Measurements from ENCODE around the gene TLR7. TPM values are rescaled to one million over a fixed set of nuclear protein-coding genes. Genes with fewer than 3 reads are reported as not detected.

Gene TLR7
- total and polyA plus RNA-seq, 8 donors: 0.05 to 5.1 (median 0.17) TPM

GRCh38 chrX:12892716-12893115, 25.8 kb downstream of the TLR7 start:
- intact Hi-C loops (cut with DNase I): no loop called here
- WGBS, 2 donors: 73 to 74% methylated on average over 2 of the region's 2 CpGs

GRCh38 chrX:12894074-12895030, 27.5 kb downstream of the TLR7 start:
- Histone ChIP-seq H3K9me3 (no peaks in the 10 kb centered on the region), H3K27me3 (peaks cover 0 to 5% (median 0%) of the 10 kb centered on the region in 4 donors), H3K27ac (no peak overlapping the region), H3K4me3 (no peak overlapping the region), H3K36me3 (no peaks in the 10 kb centered on the region), H3K4me1 (no peaks in the 10 kb centered on the region)
- intact Hi-C loops (cut with DNase I): no loop called here
- FAIRE-seq (no peak), ATAC-seq (peak in 3 of 4 donors; percentile 44 to 70 (median 50)), DNase-seq (peak in 2 of 6 donors; percentile 14 to 59)
- WGBS, 2 donors: 41 to 50% methylated on average over 12 of the region's 12 CpGs
- peak; percentile 25 to 45 (median 42) for TF ChIP-seq CTCF (IDR thresholded peaks at IDR 0.05)

More at GRCh38 chrX:12892716-12893115, 25.8 kb downstream of the TLR7 start:
- Histone ChIP-seq H3K36me3 (no peaks in the 10 kb centered on the region), H3K4me1 (no peaks in the 10 kb centered on the region), H3K4me3 (no peak overlapping the region), H3K27ac (no peak overlapping the region), H3K27me3 (peaks cover 0 to 5% (median 0%) of the 10 kb centered on the region in 4 donors), H3K9me3 (no peaks in the 10 kb centered on the region)
- ATAC-seq (no peak), FAIRE-seq (no peak), DNase-seq (no peak)
- TF ChIP-seq CTCF (IDR thresholded peaks at IDR 0.05): no peak

- peak; percentile 26 for FAIRE-seq
- intact Hi-C loops (cut with DNase I): no loop called here
- DNase-seq: no peak
Measured at GRCh38 chrX:12895866-12896265, 29.0 kb downstream of the TLR7 start.

GRCh38 chrX:12896935-12897334, 30.1 kb downstream of the TLR7 start:
- TF ChIP-seq CTCF (IDR thresholded peaks at IDR 0.05): no peak
- H3K4me1 ChIP-seq: no peaks in the 10 kb centered on the region
- H3K9me3 ChIP-seq: no peaks in the 10 kb centered on the region
- 77 to 87% methylated on average over 4 of the region's 4 CpGs for WGBS, 2 donors
- no peak overlapping the region for H3K4me3 ChIP-seq
- FAIRE-seq (no peak), ATAC-seq (no peak), DNase-seq (no peak)
- H3K27ac ChIP-seq: no peak overlapping the region
- peaks cover 0 to 8% (median 0%) of the 10 kb centered on the region in 4 donors for H3K27me3 ChIP-seq
- H3K36me3 ChIP-seq: no peaks in the 10 kb centered on the region
- intact Hi-C loops (cut with DNase I): no loop called here

More at GRCh38 chrX:12895866-12896265, 29.0 kb downstream of the TLR7 start:
- no peak for TF ChIP-seq CTCF (IDR thresholded peaks at IDR 0.05)
- 50 to 55% methylated on average over 2 of the region's 2 CpGs for WGBS, 2 donors
- H3K27ac ChIP-seq: no peak overlapping the region
- no peaks in the 10 kb centered on the region for H3K4me1 ChIP-seq
- H3K27me3 ChIP-seq: peaks cover 0 to 5% (median 0%) of the 10 kb centered on the region in 4 donors
- no peak for ATAC-seq
- no peaks in the 10 kb centered on the region for H3K36me3 ChIP-seq
- H3K4me3 ChIP-seq: no peak overlapping the region
- no peaks in the 10 kb centered on the region for H3K9me3 ChIP-seq

- 79 to 81% methylated on average over 5 of the region's 5 CpGs for WGBS, 2 donors
- FAIRE-seq: no peak
- Histone ChIP-seq H3K27me3 (peaks cover 0 to 9% (median 0%) of the 10 kb centered on the region in 4 donors), H3K27ac (no peak overlapping the region), H3K36me3 (no peaks in the 10 kb centered on the region), H3K4me3 (no peak overlapping the region), H3K9me3 (no peaks in the 10 kb centered on the region), H3K4me1 (no peaks in the 10 kb centered on the region)
- no peak for TF ChIP-seq CTCF (IDR thresholded peaks at IDR 0.05)
- no peak for ATAC-seq
- no peak for DNase-seq
- intact Hi-C loops (cut with DNase I): no loop called here
Measured at GRCh38 chrX:12898073-12898472, 31.2 kb downstream of the TLR7 start.
